H1 (cell line): ENCODE results near the gene ADCY5.

Source experiments
- CHD2 ChIP-seq: IDR thresholded peaks from 2 replicates; pipeline ENCODE4 v1.6.1; 2012; ENCODE audit warnings: low read length, improper control_type of control experiment
- JUND ChIP-seq: IDR thresholded peaks from 2 replicates; pipeline ENCODE4 v1.6.1; 2011; ENCODE audit warnings: mild to moderate bottlenecking, improper control_type of control experiment, low read length
- SUZ12 ChIP-seq: fragments of 200-600 bp; sonication (generic); IDR thresholded peaks from 2 replicates; pipeline ENCODE4 v1.6.1; 2012; ENCODE audit warnings: mild to moderate bottlenecking, inconsistent platforms, low read length, moderate library complexity, mixed read lengths

DNA sequence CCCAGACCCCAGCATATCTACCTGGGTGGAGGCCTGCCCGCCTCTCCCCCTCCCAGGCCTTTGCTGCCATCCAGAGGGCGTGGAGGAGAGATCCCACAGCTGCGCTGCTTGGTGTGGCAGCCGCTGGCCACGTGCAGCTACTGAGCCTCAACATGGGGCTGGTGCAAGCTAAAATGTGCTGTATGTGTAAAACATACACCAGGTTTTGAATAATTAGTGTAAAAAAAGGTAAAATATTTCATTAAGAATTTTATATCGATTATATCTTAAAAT, 151.3 kb downstream of the ADCY5 start:
- TF ChIP-seq CHD2 (no peak), JUND (no peak), SUZ12 (no peak)
